HUDEP-2 (cell line): Measurements from ENCODE around the gene ALG11.
"Not testable (repeated sequence)": the region's sequence is repeated elsewhere in the genome, so short reads cannot be mapped to it uniquely, and the experiment has no call there.

ENCODE experiments used
- DNase-seq, 76 experiments: peaks; one replicate each; lab custom pipeline; 2025; ENCODE audit not compliant: unreplicated experiment in 76 of 76; lab: John Stamatoyannopoulos, UW

The ALG11 gene

DNA sequence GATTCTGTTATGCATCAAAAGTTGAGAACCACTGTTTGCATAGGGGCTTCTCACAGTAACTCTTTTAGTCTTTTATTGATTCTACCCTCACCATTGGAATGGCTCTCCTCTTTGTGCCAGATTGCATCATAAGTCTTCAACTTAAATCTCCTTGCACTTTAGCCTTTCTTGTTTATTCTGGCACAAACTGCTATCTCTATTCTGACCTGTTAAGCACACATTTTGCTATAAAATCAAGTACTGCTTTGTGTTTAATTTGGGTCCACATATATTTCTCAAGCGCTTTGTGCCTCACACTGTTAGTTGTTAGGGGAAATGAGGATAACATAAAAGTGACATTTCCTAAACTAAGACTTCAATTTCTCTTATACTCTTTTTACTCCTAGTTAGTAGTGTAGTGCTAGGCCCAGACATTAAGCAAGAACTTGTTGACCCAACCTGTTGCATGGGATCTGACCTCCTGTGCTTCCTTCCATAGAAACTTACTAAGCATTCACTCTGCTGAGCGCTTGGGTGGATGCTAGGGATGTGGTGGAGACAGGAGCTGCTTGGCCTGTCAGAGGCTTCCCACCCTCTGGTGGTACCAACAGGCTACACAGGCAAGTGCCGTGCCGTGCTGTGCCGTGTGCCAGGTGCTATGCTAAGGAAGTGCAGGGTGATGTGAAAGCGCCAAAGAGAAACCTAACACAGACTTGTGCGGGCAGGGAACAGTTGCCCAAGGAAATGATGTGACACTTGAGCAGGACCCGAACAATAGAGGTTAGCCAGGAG is 13.5 kb downstream of the ALG11 start:
- no peak for DNase-seq

DNA sequence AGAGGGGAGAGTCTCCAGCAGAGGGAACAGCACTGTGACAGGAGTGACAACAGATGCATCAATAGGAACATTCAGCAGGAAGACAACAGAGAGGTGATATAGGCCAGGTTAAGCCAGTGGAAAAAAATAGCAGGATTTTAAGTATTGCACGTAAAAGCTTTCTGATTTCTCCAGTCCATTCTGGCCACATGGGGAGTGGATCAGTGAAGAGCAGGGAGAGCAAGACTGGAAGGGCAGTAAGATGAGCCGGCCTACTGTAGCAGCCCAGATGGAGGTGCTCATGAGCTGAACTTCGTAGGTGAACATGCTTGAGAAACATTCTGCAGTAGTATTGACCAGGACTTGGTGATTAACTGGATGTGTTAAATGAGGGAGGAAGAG is 14.0 kb downstream of the ALG11 start:
- no peak for DNase-seq

DNA sequence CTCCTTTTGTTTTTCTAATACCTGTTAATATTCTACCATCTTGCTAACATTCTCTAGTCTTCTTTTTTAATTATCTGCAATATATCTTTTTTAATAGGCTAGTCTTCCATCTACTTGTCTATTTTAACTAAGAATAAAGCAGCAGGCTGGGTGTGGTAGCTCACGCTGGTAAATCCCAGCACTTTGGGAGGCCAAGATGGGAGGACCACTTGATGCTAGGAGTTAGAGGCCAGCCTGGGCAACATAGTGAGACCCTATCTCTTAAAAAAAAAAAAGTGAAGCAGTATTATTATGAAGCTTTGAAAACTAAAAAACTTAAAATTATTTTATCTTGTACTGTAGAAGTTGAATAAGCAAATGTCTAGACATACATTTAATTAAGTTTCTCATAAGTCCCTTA is 15.6 kb downstream of the ALG11 start:
- DNase-seq, result no peak

- no peak for DNase-seq
Measured at GRCh38 chr13:52029569-52029968, 17.4 kb downstream of the ALG11 start.

DNA sequence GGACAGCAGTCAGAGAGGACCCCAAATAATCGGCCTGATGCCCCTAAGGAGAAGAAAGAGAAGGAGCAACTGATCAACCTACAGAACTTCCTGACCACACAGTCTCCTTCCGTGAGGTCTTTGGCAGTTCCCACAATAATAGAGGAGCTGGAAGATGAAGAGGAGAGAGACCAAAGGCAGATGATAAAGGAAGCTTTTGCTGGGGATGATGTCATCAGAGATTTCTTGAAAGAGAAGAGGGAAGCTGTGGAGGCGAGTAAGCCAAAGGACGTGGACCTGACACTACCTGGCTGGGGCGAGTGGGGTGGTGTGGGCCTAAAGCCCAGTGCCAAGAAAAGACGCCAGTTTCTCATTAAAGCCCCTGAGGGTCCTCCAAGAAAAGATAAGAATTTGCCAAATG is 18.2 kb downstream of the ALG11 start:
- DNase-seq, result not testable (repeated sequence)

DNA sequence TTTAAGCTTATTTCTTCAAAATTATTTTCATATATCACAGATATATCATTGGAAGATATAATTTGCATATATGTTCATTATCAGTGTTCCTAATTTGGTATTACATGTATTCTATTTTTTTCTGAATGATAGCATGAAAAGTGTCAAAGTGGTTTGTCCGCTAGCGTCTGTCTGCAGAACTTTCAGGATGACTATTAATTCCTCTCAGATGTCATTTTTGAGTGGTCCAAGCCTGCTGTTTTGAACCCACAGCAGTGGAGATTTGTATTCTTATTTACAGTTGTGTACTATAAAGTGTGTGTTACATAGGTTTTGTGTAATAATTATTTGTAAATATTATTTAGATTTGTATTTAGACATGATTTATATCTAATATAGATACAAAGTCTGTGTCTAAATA is 20.8 kb downstream of the ALG11 start:
- no peak for DNase-seq

DNA sequence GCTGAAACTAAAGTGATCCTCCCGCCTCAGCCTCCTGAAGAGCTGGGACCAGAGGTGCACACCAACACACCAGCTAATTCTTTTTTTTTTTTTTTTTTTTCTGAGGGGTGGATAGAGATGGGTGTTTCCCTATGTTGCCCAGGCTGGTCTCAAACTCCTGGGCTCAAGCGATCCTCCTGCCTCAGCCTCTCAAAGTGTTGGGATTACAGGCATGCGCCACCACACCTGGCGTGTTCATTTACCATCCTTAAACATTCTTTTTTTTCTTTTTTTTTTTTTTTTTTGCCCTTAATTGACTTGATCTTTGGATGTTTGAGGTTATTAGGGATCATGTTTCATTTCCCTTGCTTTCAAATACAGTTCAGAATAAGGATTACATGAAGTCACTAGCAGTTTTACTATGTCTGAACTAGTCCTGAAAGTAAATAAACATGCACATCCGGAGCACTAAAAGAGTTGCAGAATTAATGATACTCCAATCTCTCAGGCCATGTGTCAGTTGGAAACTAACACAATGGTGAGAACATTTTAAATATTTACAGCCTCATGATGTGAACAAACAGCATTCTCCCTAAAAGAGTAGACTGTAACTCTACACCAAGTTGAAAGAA is 22.5 kb downstream of the ALG11 start:
- no peak for DNase-seq

DNA sequence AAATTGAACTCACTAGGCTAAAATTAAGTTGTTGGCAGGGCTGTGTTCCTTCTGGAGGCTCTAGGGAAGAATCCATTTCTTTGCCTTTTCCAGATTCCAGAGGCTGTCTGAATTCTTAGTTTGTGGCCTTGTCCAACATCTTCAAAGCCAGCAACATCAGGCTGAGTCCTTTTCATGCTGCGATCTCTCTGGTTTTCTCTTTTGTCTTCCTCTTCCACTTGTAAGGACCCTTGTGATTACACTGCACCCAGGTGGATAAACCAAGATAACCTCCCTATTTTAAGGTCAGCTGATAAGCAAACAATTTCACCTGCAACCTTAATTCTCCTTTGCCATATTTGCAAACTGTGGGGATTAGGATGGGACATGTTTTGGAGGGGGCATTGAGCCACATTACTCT is 23.8 kb downstream of the ALG11 start:
- DNase-seq, result no peak

DNA sequence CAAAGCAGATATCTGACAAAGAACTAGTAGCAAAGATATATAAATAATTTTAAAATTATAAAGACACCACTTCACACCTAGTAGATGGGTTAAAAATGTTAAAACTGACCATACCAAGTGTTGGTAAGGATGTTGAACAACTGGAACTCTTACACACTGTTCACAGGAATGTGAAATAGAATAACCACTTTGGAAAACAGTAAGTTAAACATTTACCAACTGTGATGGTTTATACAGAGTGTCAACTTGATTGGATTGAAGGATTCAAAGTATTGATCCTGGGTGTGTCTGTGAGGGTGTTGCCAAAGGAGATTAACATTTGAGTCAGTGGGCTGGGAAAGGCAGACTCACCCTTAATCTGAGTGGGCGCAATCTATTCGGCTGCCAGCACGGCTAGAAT is 31.5 kb downstream of the ALG11 start:
- DNase-seq, result no peak

- DNase-seq, result no peak
Measured at GRCh38 chr13:52047463-52047862, 35.3 kb downstream of the ALG11 start.

- DNase-seq, result no peak
Measured at GRCh38 chr13:52048516-52048915, 36.3 kb downstream of the ALG11 start.

DNA sequence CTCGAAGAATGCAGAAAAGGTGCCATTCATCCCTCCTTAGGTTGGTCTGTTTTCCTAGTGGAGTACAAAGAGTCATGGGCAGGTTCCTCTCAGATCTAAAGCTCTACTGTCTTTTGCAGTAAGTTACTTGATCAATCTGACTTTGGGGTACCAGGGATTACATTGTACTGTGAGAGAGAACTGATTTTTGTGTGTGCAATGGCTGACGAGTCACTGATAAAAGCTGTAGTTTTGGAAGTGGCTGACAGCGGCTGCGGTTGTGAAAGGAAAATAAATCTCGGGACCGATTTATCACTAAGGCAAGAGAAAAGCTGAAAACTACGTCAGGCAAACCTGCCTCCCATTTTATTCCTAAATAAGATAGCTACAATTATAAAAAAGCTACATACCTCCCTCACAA is 39.2 kb downstream of the ALG11 start:
- no peak for DNase-seq

DNA sequence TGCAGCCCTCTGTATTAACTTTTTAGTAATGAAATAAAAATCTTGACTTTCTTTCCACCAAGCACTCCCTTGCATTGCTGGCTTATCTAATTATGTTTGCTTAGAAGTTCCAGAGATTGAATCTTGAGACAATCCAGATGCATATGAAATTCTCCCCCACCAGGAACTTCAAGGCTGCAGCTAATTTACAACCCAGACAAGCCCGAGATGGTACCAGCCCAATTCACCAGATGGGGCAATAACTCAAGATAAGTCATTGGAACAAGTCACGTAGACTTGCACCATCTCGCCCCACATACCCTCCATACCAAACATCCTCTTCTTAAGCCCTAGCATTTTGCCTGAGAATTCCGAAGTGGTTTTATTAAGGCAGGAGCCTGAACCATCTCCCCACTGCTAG is 41.3 kb downstream of the ALG11 start:
- DNase-seq, result no peak

GRCh38 chr13:52061064-52061463 is 48.9 kb downstream of the ALG11 start:
- DNase-seq, result not testable (repeated sequence)

DNA sequence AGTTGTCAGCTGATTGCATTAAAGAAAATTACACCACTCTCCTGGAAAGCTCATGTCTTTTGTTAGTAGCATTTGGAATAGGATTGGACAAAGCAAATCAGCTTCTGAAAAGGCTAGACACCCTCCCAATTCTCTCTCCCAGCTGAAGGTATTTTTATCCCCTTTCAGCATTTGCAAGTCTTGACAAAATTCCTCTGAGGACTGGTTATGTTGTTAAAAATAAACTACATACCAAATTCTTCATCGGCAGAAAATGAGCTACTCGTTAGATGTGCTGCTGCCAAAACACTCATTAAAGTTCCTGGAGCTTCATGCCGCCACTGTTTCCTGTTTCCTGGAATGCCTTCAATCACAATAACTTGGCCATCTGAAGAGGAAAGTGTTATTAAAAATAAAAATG is 49.4 kb downstream of the ALG11 start:
- no peak for DNase-seq

DNA sequence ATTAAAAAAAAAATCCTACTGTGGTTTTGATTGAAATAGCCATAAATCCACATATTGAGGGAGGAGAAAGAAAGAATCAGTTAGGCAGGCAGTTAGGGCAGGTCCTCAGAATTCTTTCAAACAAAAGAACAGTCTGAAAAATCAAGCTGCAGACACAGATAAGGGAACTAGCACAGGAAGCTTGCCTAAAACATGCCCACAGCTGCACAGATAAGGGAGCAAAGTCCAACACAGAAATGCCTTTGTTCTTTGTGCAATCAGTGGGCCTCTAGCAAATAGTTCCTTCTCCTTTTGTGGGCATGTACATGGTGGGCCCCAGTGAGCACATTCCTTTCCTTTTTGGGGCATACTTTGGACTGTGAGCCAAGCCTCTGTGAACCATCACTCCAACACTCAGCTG is 55.0 kb downstream of the ALG11 start:
- no peak for DNase-seq

GRCh38 chr13:52070929-52071523 is 58.8 kb downstream of the ALG11 start:
- DNase-seq, result peak in 22 of 76 experiments; percentile 4 to 55 (median 34)
